GM21737 (cell line): ENCODE results near the gene APOL3.
"Not testable (repeated sequence)": the region's sequence is repeated elsewhere in the genome, so short reads cannot be mapped to it uniquely, and the experiment has no call there.

Source experiments
- ATAC-seq: cut with Tn5 transposase; IDR thresholded peaks from one replicate; pipeline ENCODE4 v1.9.1; 2021; ENCODE audit warnings: mild to moderate bottlenecking, moderate library complexity; ENCODE audit not compliant: unreplicated experiment

Gene APOL3

DNA sequence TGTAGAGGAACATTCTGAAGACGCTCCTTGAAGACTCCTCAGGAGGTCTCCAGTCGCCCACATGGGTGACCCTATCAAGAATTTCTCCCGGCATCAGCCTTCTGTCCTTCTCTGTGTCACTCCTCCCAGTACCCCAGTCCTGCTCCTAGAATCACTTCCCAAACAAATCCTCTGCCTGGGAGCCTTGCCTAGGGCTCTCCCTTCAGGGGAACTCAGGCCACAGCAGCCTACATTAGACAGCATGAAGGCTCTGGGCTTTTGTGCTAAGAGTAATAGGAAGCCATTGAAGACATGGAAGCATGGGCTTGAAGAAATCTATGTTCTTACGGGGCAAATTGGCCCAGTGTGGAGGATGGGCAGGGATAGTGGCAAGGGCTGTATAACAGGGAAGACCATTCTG, 21.8 kb downstream of the APOL3 start:
- ATAC-seq: not testable (repeated sequence)

GRCh38 chr22:36136988-36137387, 23.6 kb downstream of the APOL3 start:
- ATAC-seq: no peak

- ATAC-seq: no peak
These were observed 24.1 kb downstream of the APOL3 start for GRCh38 chr22:36136475-36136874.

GRCh38 chr22:36135306-36135980, 25.1 kb downstream of the APOL3 start:
- no peak for ATAC-seq

- ATAC-seq: no peak
These were observed 26.4 kb downstream of the APOL3 start for GRCh38 chr22:36134182-36134581.

- no peak for ATAC-seq
These were observed 28.6 kb downstream of the APOL3 start for GRCh38 chr22:36131907-36132306.

GRCh38 chr22:36129486-36130388, 30.8 kb downstream of the APOL3 start:
- no peak for ATAC-seq

- no peak for ATAC-seq
These were observed 31.5 kb downstream of the APOL3 start for GRCh38 chr22:36129071-36129470.

DNA sequence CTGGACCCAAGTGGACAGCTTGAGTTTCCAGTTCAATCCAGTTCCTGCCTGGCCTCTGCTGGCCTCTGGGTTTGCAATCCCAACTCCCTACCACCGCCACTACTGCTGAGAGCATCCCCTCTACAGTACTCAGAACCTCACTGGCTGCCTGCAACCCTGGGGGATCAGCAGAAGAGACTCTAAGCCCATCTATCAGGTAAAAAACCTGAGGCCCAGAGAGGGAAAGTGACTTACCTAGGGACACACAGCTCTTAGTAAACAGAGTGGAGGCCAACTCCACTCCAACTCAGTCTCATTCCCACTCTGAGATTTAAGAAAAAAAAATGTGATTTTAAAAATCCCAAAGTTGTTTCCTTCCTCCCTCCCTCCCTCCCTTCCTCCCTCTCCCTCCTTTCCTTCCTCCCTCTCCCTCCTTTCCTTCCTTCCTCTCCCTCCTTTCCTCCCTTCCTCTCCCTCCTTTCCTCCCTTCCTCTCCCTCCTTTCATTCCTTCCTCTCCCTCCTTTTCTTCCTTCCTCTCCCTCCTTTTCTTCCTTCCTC, 34.5 kb downstream of the APOL3 start:
- no peak for ATAC-seq

- no peak for ATAC-seq
These were observed 35.1 kb downstream of the APOL3 start for GRCh38 chr22:36125434-36125833.

GRCh38 chr22:36124666-36125065, 35.9 kb downstream of the APOL3 start:
- no peak for ATAC-seq

- peak; percentile 85 for ATAC-seq
These were observed 36.6 kb downstream of the APOL3 start for GRCh38 chr22:36123673-36124630.

DNA sequence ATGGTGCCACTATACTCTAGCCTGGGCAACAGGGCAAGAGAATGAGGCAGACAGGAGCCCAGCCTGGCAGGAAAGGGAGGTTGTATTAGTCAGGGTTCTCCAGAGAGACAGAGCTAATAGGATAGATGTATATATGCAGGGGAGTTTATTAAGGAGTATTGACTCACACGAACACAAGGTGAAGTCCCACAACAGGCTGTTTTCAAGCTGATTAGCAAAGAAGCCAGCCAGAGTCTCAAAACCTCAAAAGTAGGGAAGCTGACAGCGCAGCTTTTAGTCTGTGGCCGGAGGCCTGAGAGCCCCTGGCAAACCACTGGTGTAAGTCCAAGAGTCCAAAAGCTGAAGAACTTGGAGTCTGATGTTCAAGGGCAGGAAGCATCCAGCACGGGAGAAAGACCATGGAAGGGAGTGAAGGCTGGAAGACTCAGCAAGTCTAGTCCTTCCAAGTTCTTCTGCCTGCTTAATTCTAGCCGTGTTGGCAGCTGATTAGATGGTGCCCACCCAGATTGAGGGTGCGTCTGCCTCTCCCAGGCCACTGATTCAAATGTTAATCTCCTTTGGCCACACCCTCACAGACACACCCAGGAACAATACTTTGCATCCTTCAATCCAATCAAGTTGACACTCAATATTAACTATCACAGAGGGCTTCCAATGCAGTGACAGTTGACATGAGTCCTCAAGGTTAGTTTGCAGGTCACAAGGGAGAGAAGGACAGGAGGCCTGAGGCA, 39.8 kb downstream of the APOL3 start:
- not testable (repeated sequence) for ATAC-seq

DNA sequence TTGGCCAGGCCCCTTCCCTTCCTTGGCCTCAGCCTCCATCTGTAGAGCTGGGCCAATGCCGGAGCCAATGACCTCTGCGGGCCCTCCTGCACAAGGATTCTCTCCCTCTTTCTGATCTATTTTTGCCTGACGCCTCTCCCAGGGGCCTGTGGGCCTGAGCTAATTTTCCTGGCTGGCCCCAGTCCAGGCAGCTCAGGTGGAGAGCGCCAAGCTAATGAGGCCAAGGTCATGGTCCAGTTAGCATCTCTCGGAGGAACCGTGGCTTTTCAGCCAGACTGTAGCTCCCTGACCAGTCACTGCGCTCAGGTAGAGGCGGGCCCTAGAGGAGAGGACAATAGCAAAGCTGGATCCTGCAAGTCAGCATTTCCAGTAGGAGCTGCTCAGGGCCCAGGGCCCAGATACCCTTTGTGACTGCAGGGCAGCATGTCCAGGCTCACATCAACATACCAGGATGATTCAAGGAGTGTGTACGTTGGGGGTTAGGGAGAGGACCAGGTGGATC, 43.5 kb downstream of the APOL3 start:
- no peak for ATAC-seq

GRCh38 chr22:36116127-36116526, 44.4 kb downstream of the APOL3 start:
- no peak for ATAC-seq

GRCh38 chr22:36113121-36113520, 47.4 kb downstream of the APOL3 start:
- no peak for ATAC-seq

DNA sequence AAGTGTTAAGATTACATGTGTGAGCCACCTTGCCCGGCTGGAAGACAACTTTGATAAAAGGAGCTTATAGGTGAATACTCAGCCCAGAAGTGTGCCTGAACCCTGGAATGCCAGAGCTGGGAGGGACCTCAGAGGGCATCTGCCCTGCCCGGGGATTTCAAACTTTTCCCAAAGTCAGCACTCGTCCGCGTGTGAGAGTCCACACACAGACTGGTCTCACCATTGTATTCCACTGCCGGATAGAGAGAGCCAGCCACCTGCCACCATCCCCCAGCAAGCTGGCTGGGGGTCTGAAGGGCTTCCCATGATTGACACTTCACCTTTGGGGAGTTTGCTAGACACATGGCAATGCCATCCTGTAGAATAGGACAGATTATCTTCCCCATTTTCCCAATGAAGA, 49.2 kb downstream of the APOL3 start:
- ATAC-seq: no peak

- ATAC-seq: no peak
These were observed 50.2 kb downstream of the APOL3 start for GRCh38 chr22:36110306-36110881.

DNA sequence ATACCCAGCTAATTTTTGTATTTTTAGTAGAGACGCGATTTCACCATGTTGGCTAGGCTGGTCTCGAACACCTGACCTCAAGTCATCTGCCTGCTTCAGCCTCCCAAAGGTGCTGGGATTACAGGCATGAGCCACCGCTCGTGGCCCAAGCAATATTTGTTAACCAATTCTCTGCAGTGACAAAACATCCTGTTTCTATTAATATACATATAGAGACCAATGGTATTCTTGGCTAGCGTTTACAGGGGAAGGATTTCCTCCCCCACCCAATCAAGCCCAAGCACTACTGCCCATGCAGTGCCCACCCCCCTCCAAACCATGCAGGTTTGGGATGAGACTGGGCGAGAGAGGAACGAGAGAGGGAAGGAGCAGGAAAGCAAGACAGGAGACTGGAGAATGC, 53.1 kb downstream of the APOL3 start:
- ATAC-seq: no peak

GRCh38 chr22:36106910-36107309, 53.6 kb downstream of the APOL3 start:
- ATAC-seq: no peak
